Measurements from ENCODE around the gene APCDD1L. TPM values are rescaled to one million over a fixed set of nuclear protein-coding genes. Genes with fewer than 3 reads are reported as not detected.

The APCDD1L gene
- total and polyA plus RNA-seq, 4 donors: 1.3 to 14.6 (median 2.0) TPM

- H3K4me3 ChIP-seq (ENCODE audit: low read length in 2 of 2): no peak overlapping the region
- DNase-seq: no peak
- no peak for ATAC-seq (ENCODE audit: low FRiP score)
- no peak overlapping the region for H3K27ac ChIP-seq (ENCODE audit: low read depth in 1 of 2, low read length in 2 of 2)
- no peaks in the 10 kb centered on the region for H3K36me3 ChIP-seq (ENCODE audit: control insufficient read depth in 1 of 2, insufficient read depth in 2 of 2, low read length in 1 of 2)
- intact Hi-C loops (cut with DNase I): no loop called here
- WGBS, 2 donors: 88 to 96% methylated on average over 1 of the region's 1 CpG
- H3K9me3 ChIP-seq (ENCODE audit: control insufficient read depth, low read length): peaks cover 7% of the 10 kb centered on the region
- no peaks in the 10 kb centered on the region for H3K27me3 ChIP-seq (ENCODE audit: control insufficient read depth in 1 of 2, insufficient read depth in 2 of 2, low read length in 1 of 2)
- no peaks in the 10 kb centered on the region for H3K4me1 ChIP-seq (ENCODE audit: control insufficient read depth in 1 of 2, insufficient read depth in 2 of 2, low read length in 2 of 2)
Measured at GRCh38 chr20:58503668-58504067, 11.5 kb downstream of the APCDD1L start.

GRCh38 chr20:58500256-58500655 is 14.9 kb downstream of the APCDD1L start:
- no peak for ATAC-seq (ENCODE audit: low FRiP score)
- no peak for DNase-seq
- H3K9me3 ChIP-seq (ENCODE audit: control insufficient read depth, low read length): peaks cover 7% of the 10 kb centered on the region
- WGBS, 2 donors: 93 to 94% methylated on average over 7 of the region's 7 CpGs
- intact Hi-C loops (cut with DNase I): no loop called here
- H3K4me1 ChIP-seq (ENCODE audit: control insufficient read depth in 1 of 2, insufficient read depth in 2 of 2, low read length in 2 of 2): no peaks in the 10 kb centered on the region
- no peaks in the 10 kb centered on the region for H3K36me3 ChIP-seq (ENCODE audit: control insufficient read depth in 1 of 2, insufficient read depth in 2 of 2, low read length in 1 of 2)
- H3K27me3 ChIP-seq (ENCODE audit: control insufficient read depth in 1 of 2, insufficient read depth in 2 of 2, low read length in 1 of 2): no peaks in the 10 kb centered on the region
- H3K4me3 ChIP-seq (ENCODE audit: low read length in 2 of 2): no peak overlapping the region
- H3K27ac ChIP-seq (ENCODE audit: low read depth in 1 of 2, low read length in 2 of 2): no peak overlapping the region

- no peak for ATAC-seq (ENCODE audit: low FRiP score)
- peaks cover 1% of the 10 kb centered on the region for H3K9me3 ChIP-seq (ENCODE audit: control insufficient read depth, low read length)
- no peaks in the 10 kb centered on the region for H3K36me3 ChIP-seq (ENCODE audit: control insufficient read depth in 1 of 2, insufficient read depth in 2 of 2, low read length in 1 of 2)
- DNase-seq: no peak
- WGBS, 2 donors: 82 to 92% methylated on average over 8 to 9 of the region's 9 CpGs
- no peak overlapping the region for H3K27ac ChIP-seq (ENCODE audit: low read depth in 1 of 2, low read length in 2 of 2)
- H3K27me3 ChIP-seq (ENCODE audit: control insufficient read depth in 1 of 2, insufficient read depth in 2 of 2, low read length in 1 of 2): no peaks in the 10 kb centered on the region
- H3K4me3 ChIP-seq (ENCODE audit: low read length in 2 of 2): no peak overlapping the region
- intact Hi-C loops (cut with DNase I): no loop called here
- H3K4me1 ChIP-seq (ENCODE audit: control insufficient read depth in 1 of 2, insufficient read depth in 2 of 2, low read length in 2 of 2): no peaks in the 10 kb centered on the region
Measured at GRCh38 chr20:58498470-58499068, 16.6 kb downstream of the APCDD1L start.

GRCh38 chr20:58497724-58498469 is 17.3 kb downstream of the APCDD1L start:
- no peak for ATAC-seq (ENCODE audit: low FRiP score)
- DNase-seq: no peak
- Histone ChIP-seq H3K27me3 (ENCODE audit: control insufficient read depth in 1 of 2, insufficient read depth in 2 of 2, low read length in 1 of 2) (no peaks in the 10 kb centered on the region), H3K4me3 (ENCODE audit: low read length in 2 of 2) (no peak overlapping the region), H3K27ac (ENCODE audit: low read depth in 1 of 2, low read length in 2 of 2) (no peak overlapping the region), H3K4me1 (ENCODE audit: control insufficient read depth in 1 of 2, insufficient read depth in 2 of 2, low read length in 2 of 2) (no peaks in the 10 kb centered on the region), H3K9me3 (ENCODE audit: control insufficient read depth, low read length) (peaks cover 2% of the 10 kb centered on the region), H3K36me3 (ENCODE audit: control insufficient read depth in 1 of 2, insufficient read depth in 2 of 2, low read length in 1 of 2) (no peaks in the 10 kb centered on the region)
- intact Hi-C loops (cut with DNase I): no loop called here
- WGBS, 2 donors: 95 to 96% methylated on average over 13 of the region's 13 CpGs

- no peaks in the 10 kb centered on the region for H3K36me3 ChIP-seq (ENCODE audit: control insufficient read depth in 1 of 2, insufficient read depth in 2 of 2, low read length in 1 of 2)
- ATAC-seq (ENCODE audit: low FRiP score) (no peak), DNase-seq (no peak)
- intact Hi-C loops (cut with DNase I): no loop called here
- no peaks in the 10 kb centered on the region for H3K4me1 ChIP-seq (ENCODE audit: control insufficient read depth in 1 of 2, insufficient read depth in 2 of 2, low read length in 2 of 2)
- H3K27ac ChIP-seq (ENCODE audit: low read depth in 1 of 2, low read length in 2 of 2): no peak overlapping the region
- peaks cover 3% of the 10 kb centered on the region for H3K9me3 ChIP-seq (ENCODE audit: control insufficient read depth, low read length)
- no peak overlapping the region for H3K4me3 ChIP-seq (ENCODE audit: low read length in 2 of 2)
- 96 to 98% methylated on average over 16 of the region's 16 CpGs for WGBS, 2 donors
- H3K27me3 ChIP-seq (ENCODE audit: control insufficient read depth in 1 of 2, insufficient read depth in 2 of 2, low read length in 1 of 2): no peaks in the 10 kb centered on the region
Measured at GRCh38 chr20:58497076-58497641, 18.0 kb downstream of the APCDD1L start.

GRCh38 chr20:58496429-58496769 is 18.8 kb downstream of the APCDD1L start:
- WGBS, 2 donors: 96 to 100% methylated on average over 6 of the region's 6 CpGs
- ATAC-seq (ENCODE audit: low FRiP score): no peak
- no peak overlapping the region for H3K4me3 ChIP-seq (ENCODE audit: low read length in 2 of 2)
- no peak overlapping the region for H3K27ac ChIP-seq (ENCODE audit: low read depth in 1 of 2, low read length in 2 of 2)
- intact Hi-C loops (cut with DNase I): no loop called here
- H3K9me3 ChIP-seq (ENCODE audit: control insufficient read depth, low read length): peaks cover 2% of the 10 kb centered on the region
- H3K36me3 ChIP-seq (ENCODE audit: control insufficient read depth in 1 of 2, insufficient read depth in 2 of 2, low read length in 1 of 2): no peaks in the 10 kb centered on the region
- no peaks in the 10 kb centered on the region for H3K27me3 ChIP-seq (ENCODE audit: control insufficient read depth in 1 of 2, insufficient read depth in 2 of 2, low read length in 1 of 2)
- H3K4me1 ChIP-seq (ENCODE audit: control insufficient read depth in 1 of 2, insufficient read depth in 2 of 2, low read length in 2 of 2): no peaks in the 10 kb centered on the region
- DNase-seq: no peak

GRCh38 chr20:58495623-58496428 is 19.4 kb downstream of the APCDD1L start:
- H3K4me3 ChIP-seq (ENCODE audit: low read length in 2 of 2): no peak overlapping the region
- H3K36me3 ChIP-seq (ENCODE audit: control insufficient read depth in 1 of 2, insufficient read depth in 2 of 2, low read length in 1 of 2): no peaks in the 10 kb centered on the region
- intact Hi-C loops (cut with DNase I): no loop called here
- H3K9me3 ChIP-seq (ENCODE audit: control insufficient read depth, low read length): peaks cover 2% of the 10 kb centered on the region
- H3K4me1 ChIP-seq (ENCODE audit: control insufficient read depth in 1 of 2, insufficient read depth in 2 of 2, low read length in 2 of 2): no peaks in the 10 kb centered on the region
- WGBS, 2 donors: 96 to 97% methylated on average over 15 of the region's 15 CpGs
- no peak overlapping the region for H3K27ac ChIP-seq (ENCODE audit: low read depth in 1 of 2, low read length in 2 of 2)
- ATAC-seq (ENCODE audit: low FRiP score) (no peak), DNase-seq (no peak)
- no peaks in the 10 kb centered on the region for H3K27me3 ChIP-seq (ENCODE audit: control insufficient read depth in 1 of 2, insufficient read depth in 2 of 2, low read length in 1 of 2)

GRCh38 chr20:58494923-58495622 is 20.1 kb downstream of the APCDD1L start:
- Histone ChIP-seq H3K27me3 (ENCODE audit: control insufficient read depth in 1 of 2, insufficient read depth in 2 of 2, low read length in 1 of 2) (no peaks in the 10 kb centered on the region), H3K27ac (ENCODE audit: low read depth in 1 of 2, low read length in 2 of 2) (no peak overlapping the region), H3K4me1 (ENCODE audit: control insufficient read depth in 1 of 2, insufficient read depth in 2 of 2, low read length in 2 of 2) (no peaks in the 10 kb centered on the region), H3K4me3 (ENCODE audit: low read length in 2 of 2) (no peak overlapping the region), H3K36me3 (ENCODE audit: control insufficient read depth in 1 of 2, insufficient read depth in 2 of 2, low read length in 1 of 2) (no peaks in the 10 kb centered on the region), H3K9me3 (ENCODE audit: control insufficient read depth, low read length) (peaks cover 3% of the 10 kb centered on the region)
- no peak for ATAC-seq (ENCODE audit: low FRiP score)
- intact Hi-C loops (cut with DNase I): no loop called here
- DNase-seq: no peak
- WGBS, 2 donors: 94 to 95% methylated on average over 13 of the region's 13 CpGs

All from aorta (tissue), 5 donors.